GM21528 (cell line): Measurements from ENCODE around the gene ZNF730.
"Not testable (repeated sequence)": the region's sequence is repeated elsewhere in the genome, so short reads cannot be mapped to it uniquely, and the experiment has no call there.

Source experiments
- ATAC-seq: cut with Tn5 transposase; IDR thresholded peaks from one replicate; pipeline ENCODE4 v1.9.1; 2021; ENCODE audit warnings: mild to moderate bottlenecking, moderate library complexity; ENCODE audit not compliant: unreplicated experiment, low FRiP score

Gene ZNF730

DNA sequence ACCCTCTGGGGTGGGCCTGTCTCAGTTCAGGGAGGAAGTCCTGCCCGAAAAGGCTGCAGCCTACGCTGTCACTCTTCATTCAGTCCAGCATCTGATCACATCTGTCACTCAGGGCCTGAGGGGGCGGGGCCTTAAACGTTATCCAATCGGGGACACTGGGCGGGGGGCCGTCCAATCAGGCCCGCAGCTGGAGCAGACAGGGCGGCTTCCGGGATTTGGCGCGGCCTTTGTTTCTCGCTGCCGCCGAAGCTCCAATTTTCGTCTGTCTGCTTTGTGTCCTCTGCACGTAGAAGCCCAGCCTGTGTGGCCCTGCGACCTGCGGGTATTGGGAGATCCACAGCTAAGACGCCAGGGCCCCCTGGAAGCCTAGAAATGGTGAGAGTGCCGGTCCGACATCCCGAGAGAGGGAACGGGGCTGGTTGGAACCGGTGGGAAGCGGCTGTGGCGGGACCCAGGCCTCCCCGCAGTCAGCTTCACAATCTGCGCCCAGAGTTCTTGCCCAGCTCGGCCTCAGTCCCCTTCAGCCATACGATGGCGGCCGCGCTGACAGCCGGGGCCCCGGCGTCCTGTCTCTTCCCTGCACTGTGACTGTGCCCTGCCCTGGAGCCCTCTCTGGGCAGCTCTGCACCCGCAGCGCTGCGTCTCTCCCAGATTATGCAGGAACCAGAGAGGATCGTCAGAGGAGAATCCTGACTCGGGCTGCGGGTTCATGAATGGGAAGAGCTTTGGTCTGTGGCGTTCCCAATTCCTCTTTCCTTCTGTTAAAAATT is at the start of gene ZNF730:
ZNF730 (plus strand) TSS at position 224 of the 770 bp plus-strand sequence; CDS start at position 373, 149 bp downstream.
- peak; percentile 84 for ATAC-seq

DNA sequence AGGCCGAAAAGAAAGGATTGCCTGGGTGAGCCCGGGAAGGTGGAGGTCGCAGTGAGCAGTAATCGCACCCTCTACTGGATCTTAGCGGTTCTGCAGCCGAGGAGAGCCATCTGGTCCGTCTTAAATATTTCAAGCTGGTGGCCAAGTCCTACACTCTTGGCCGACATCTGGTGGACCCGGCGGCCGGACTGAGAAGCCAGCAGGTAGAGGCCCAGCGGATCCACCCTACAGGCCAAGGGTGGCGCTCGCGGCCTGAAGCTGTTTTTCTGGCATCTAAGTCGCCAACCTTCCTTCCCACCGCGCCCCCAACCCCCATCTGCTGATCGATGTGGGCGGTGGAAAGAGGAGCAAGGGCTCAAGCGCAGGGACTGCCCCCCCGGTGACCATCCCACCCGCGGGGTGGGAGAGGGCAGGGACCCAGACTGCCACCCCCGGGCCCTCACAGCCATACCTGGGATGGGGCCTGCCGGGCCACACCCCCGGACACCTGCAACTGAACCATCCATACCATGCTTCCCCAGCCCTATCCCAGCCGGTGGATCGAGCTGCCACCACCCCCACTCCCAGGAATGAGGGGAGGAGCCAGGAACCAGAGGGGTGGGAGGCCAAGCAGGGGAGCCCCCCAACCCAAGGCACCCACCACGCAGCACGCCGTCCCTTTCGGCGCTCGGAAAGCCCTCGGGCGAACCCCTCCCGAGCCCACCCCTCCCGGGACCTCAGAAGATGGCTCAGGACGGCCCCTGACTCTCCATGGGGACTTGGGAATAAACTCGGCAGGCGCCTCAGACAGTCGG is 46.3 kb upstream of the ZNF730 start:
- no peak for ATAC-seq

DNA sequence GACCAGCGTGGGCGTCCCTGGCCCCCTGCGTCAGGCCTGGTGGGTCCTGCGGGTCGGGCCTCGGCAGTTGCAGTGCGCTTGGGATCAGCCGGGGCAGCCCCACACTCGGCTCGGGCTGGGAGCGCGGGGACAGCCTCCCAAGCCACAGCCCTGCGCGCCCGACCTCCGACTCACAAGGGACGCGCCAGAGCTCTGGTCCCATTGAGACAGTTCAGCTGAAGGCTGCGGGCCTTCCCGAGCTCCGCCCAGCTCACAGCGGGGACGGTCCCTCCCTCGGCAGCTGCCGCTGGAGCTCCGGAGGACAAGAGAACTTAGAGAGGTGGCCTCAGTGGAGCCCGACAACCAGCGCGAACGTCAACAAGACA is 45.7 kb upstream of the ZNF730 start:
- ATAC-seq: no peak

DNA sequence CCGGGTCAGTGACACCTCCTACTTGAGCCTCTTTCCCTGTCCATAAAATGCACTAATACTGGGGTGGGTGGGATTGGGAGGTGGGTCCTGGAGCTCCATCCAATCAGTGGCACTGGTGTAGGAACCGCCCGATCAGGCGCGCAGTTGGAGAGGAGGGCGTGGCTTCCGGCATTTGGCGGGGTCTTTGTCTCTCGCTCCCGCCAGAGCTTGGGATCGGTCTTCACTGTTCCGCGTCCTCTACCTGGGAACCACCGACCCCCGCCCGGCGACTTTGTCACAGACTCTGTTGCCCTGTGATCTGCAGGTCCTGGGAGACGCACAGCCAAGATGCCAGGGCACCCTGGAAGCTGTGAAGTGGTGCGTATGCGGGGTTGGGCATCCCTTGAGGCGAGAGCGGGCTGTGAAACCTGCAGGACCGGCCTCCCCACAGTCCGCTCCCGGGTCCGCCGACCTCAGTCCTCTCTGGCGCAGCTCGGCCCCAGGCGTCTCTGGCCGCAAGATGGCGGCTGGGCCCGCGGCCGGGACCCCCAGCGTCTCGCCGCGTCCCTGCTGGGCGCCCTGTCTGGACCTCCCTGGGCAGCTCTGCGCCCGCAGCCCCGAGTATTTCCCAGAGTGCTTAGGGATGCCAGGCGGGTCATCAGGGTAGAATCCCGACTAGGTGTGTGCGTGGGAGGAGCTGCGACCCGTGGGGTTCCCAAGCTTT is 41.6 kb upstream of the ZNF730 start:
- ATAC-seq: no peak

DNA sequence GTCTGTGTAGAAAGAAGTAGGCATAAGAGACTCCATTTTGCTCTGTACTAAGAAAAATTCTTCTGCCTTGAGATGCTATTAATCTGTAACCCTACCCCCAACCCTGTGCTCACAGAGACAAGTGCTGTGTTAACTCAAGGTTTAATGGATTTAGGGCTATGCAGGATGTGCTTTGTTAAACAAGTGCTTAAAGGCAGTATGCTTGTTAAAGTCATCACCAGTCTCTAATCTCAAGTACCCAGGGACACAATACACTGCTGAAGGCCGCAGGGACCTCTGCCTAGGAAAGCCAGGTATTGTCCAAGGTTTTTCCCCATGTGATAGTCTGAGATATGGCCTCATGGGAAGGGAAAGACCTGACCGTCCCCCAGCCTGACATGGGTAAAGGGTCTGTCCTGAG is 39.0 kb upstream of the ZNF730 start:
- ATAC-seq: not testable (repeated sequence)

DNA sequence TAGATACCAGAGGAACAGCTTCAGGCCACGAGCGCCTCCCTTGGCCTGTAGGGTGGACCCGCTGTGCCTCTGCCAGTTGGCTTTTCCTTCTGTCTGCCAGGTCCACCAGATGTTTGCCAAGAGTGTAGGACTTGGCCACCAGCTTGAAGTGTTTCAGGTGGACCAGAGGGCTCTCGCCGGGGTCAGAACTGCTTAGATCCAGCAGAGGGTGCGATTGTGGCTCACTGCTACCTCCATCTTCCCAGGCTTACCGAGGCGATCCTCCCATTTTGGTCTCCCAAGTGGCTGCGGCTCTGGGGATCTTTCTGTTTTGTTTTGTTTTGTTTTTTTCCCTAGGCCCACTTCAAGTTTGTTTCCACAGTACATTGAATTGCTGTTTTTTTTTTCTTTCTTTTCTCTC is 23.0 kb upstream of the ZNF730 start:
- ATAC-seq: no peak

DNA sequence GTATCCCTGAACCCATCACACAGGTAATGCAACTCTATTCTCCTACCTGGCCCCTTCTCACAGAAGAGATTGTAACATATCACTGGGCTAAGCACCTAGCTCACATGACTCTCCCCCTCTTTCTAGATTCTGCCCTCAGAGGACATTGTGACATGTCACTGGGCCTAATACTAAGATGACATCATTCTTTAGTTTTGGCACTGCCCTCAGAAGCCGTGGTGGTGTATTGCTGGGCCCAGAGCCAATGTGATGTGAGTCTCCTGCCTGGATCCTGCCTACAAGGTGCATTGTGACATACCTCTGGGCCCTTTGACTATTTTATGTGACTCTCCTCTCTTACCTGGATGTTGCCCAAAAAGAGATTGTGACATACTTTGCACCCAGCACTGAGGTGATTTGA is 21.4 kb upstream of the ZNF730 start:
- ATAC-seq: no peak

DNA sequence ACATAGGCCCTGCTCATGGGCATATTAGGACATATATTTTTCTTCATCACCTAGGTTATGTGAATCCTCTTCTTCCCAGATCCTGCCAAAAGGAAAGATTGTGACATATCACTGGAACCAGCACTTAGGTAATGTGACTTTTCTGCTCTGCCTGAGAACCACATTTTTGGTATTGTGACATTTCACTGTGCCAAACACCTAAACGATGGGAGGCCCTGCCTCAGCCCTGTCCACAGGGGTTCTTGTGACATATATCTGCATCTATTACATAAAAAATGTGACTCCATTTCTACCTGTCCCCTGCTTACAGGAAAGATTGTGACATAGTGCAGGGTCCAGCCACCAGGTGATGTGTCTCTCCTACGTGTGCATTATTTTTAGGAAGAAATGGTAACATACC is 18.5 kb upstream of the ZNF730 start:
- ATAC-seq: no peak

DNA sequence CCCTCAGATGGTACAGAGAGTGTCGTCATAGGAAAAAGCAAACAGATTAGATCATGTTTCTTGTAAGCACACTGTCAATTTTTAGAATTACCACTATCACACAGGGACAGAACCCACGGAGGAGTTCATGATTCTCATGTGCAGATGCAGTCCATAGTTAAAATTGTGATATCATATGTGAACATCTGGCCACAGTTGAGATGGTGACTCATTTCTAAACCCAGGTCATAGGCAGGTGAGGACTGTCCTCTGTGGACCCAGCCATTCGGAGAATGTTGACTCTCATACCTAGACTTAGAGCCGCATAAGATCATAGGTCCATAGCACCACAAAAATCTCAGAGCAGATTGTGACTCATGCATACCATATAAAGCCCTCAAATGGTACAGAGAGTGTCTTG is 17.8 kb upstream of the ZNF730 start:
- ATAC-seq: no peak

DNA sequence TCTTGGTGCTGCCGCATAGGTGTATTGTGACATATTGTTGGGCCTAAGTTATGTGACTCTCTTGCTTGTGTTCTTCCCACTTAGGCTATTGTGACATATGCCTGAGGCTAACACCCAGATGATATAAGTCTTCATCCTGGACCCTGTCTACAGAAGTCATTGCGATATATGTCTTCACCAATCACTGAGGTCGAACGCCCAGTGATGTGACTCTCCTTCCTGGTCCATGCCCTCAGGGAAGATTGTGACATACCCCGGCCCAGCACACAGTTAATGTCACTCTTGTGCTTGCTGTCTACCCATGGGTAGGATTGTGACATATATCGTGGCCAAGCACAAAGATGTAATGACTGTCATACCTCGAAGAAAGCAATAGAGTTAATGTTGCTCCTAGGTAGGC is 16.9 kb upstream of the ZNF730 start:
- no peak for ATAC-seq

DNA sequence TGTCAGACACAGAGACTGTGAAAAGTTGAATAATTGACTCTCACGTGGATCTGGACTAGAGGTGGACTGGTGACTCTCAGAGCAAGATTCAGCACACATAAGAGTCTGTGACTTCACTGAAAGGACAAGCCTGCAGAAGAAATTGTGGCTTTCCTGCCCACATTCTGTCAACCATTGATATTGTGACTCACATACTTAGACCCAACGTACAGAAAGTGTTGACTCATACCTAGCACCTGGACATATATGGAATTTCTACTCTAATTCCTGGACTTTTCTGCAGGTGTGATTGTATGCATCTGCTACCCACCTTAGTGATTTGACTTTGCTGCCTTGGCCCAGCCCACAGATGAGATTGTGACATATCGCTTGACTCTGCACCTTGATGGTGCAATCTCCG is 15.6 kb upstream of the ZNF730 start:
- no peak for ATAC-seq

DNA sequence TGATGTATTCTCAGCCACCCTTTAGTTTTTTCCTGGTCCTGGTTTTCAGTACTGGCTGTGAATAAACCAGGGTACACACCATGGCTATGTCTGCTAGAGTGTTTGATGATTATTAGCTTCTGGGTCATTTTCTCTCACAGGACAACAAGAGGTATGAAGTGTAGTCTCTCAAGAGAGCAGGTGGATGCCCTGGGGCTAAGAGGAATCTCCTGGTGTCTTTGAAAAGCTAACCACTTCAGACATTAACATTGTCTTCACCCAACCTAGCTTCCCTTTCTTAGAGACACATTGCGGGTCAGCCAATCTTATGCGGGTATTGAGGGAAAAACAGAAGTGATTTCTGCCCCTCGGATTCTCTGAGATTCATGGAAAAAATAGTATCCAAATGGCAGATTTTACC is 1.6 kb downstream of the ZNF730 start:
- no peak for ATAC-seq

DNA sequence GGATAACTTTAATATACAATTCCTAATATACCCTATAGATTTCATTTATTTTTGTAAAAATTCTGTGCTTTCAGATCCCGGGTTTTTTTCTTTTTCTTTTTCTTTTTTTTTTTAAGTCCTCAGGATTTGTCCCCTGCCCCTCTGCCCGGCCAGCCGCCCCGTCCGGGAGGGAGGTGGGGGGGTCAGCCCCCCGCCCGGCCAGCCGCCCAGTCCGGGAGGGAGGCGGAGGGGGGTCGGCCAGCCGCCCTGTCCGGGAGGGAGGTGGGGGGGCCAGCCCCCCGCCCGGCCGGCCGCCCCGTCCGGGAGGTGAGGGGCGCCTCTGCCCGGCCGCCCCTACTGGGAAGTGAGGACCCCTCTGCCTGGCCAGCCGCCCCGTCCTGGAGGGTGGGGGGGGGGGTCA is 17.4 kb downstream of the ZNF730 start:
- ATAC-seq: not testable (repeated sequence)

DNA sequence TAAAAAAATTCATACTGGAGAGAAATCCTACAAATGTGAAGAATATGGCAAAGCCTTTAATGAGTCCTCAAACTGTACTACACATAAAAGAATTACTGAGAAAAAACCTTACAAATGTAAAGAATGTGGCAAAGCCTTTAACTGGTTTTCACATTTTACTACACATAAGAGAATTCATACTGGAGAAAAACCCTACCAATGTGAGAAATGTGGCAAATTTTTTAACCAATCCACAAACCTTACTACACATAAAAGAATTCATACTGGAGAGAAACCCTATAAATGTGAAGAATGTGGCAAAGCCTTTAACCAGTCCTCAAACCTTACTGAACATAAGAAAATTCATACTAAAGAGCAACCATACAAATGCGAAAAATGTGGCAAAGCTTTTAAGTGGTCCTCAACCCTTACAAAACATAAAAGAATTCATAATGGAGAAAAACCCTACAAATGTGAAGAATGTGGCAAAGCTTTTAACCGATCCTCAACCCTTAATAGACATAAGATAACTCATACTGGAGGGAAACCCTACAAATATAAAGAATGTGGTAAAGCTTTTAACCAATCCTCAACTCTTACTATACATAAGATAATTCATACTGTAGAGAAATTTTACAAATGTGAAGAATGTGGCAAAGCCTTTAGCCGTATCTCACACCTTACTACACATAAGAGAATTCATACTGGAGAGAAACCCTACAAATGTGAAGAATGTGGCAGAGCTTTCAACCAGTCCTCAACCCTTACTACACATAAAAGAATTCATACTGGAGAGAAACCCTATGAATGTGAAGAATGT is 29.0 kb downstream of the ZNF730 start:
- no peak for ATAC-seq

DNA sequence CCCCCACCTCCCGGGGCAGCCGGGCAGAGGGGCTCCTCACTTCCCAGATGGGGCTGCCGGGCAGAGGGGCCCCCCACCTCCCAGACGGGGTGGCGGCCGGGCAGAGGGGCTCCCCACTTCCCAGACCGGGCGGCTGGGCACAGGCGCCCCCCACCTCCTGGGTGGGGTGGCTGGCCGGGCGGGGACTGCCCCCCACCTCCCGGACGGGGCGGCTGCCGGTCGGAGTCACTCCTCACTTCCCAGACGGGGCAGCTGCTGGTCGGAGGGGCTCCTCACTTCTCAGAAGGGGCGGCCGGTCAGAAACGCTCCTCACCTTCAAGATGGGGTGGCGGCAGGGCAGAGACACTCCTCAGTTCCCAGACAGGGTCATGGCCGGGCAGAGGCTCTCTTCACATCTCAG is 43.9 kb downstream of the ZNF730 start:
- ATAC-seq: no peak

DNA sequence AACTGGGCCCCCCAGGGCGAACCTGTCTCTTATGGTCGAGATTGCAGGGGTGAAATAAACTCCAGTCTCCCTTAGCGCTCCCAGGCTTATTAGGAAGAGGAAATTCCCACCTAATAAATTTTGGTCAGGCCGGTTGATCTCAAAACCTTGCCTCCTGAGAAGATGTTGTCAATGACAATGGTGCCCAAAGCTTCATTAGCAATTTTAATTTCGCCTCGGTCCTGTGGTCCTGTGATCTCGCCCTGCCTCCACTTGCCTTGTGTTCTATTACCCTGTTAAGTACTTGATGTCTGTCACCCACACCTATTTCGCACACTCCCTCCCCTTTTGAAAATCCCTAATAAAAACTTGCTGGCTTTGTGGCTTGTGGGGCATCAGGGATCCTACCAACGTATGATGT is 51.5 kb downstream of the ZNF730 start:
- not testable (repeated sequence) for ATAC-seq

DNA sequence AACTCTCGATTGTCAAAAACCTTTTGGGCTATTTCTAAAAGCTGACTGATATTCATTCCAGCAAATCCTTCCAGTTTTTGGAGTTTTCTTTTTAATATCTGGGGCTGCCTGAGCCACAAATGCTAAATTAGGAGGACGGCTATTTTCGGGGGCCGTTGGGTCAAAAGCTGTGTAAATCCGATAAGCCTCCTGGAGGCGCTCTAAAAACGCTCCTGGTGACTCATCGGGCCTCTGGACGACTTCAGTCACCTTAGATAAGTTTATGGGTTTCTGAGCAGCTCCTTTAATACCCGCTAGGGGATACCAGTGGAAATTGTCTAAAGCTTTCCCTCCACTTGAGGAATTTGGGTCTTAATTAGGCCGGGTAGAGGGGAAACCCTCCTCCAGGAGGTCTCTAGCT is 66.4 kb downstream of the ZNF730 start:
- no peak for ATAC-seq

DNA sequence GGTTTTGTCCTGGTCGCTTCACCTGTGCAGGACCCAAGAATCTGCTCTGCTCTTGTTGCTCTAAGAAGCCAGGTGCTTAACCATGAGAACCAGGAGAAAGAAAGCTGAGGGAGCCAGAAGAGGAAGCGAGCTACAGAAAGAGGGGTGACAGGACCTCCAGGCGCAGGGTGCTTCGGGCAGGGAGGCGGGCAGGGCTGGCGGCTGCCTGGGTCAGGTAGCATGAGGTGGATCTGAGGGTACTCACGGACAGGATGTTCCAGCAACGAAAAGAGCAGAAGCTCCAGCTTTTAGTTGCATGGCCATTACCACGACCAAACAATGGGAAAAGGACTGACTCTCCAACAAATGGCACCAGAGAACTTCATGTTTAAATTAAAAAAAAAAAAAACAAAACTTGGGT is 73.5 kb downstream of the ZNF730 start:
- no peak for ATAC-seq
